Keratinocyte (primary cell): ENCODE data around the gene LRP1B. TPM values are rescaled to one million over a fixed set of nuclear protein-coding genes. Genes with fewer than 3 reads are reported as not detected.

Source experiments
- DNase-seq: peaks from one replicate; pipeline ENCODE4 v3.0.0-alpha.2; 2011; ENCODE audit warnings: low read depth, missing footprints, low spot score
- FAIRE-seq: peaks from 2 replicates; lab custom pipeline; 2011; peaks lifted over from hg19 to GRCh38; lab: Jason Lieb, UNC
- H2AFZ ChIP-seq: 2 replicates; pipeline ENCODE4 v1.6.0; 2012; ENCODE audit warnings: low read length, control low read depth, inconsistent platforms; ENCODE audit not compliant: control insufficient read depth
- H3K27ac ChIP-seq: 2 replicates; pipeline ENCODE4 v1.5.1; 2011; ENCODE audit warnings: low read length; ENCODE audit not compliant: control insufficient read depth, insufficient read depth
- H3K27me3 ChIP-seq: 3 replicates; pipeline ENCODE4 v1.6.0; 2011; ENCODE audit warnings: low read length; ENCODE audit not compliant: control insufficient read depth, insufficient read depth; ENCODE audit errors: extremely low read depth
- H3K36me3 ChIP-seq, 2 experiments: 2 replicates in 1 of 2; 3 replicates in 1 of 2; pipeline ENCODE4 v1.5.1; 2011; ENCODE audit warnings: low read length in 2 of 2, mild to moderate bottlenecking in 1 of 2; ENCODE audit not compliant: control insufficient read depth in 2 of 2, insufficient read depth in 2 of 2; ENCODE audit errors: extremely low read depth in 1 of 2
- H3K4me1 ChIP-seq: 3 replicates; pipeline ENCODE4 v1.5.1; 2011; ENCODE audit warnings: low read length; ENCODE audit not compliant: control insufficient read depth, insufficient read depth; ENCODE audit errors: extremely low read depth
- H3K4me2 ChIP-seq: 3 replicates; pipeline ENCODE4 v1.6.0; 2011; ENCODE audit warnings: low read depth, low read length; ENCODE audit not compliant: control insufficient read depth, insufficient read depth; ENCODE audit errors: extremely low read depth
- H3K4me3 ChIP-seq, 3 experiments: fragments of 200-600 bp in 1 of 3; sonication (generic) in 1 of 3; 2 replicates in 2 of 3; 3 replicates in 1 of 3; pipeline ENCODE4 v1.5.1; 2011 to 2016; ENCODE audit warnings: low read length in 3 of 3, mild to moderate bottlenecking in 3 of 3, control low read depth in 2 of 3, inconsistent platforms in 1 of 3, low read depth in 1 of 3, mixed read lengths in 1 of 3, mixed run types in 1 of 3, moderate library complexity in 1 of 3; ENCODE audit not compliant: control insufficient read depth in 2 of 3, insufficient read depth in 2 of 3; ENCODE audit errors: extremely low read depth in 1 of 3
- H3K79me2 ChIP-seq: 2 replicates; pipeline ENCODE4 v1.6.0; 2012; ENCODE audit warnings: low read length; ENCODE audit not compliant: control insufficient read depth, insufficient read depth
- H3K9ac ChIP-seq: 3 replicates; pipeline ENCODE4 v1.6.0; 2011; ENCODE audit warnings: low read length; ENCODE audit not compliant: control insufficient read depth, insufficient read depth; ENCODE audit errors: extremely low read depth
- H3K9me1 ChIP-seq: 3 replicates; pipeline ENCODE4 v1.6.0; 2011; ENCODE audit warnings: low read length; ENCODE audit not compliant: control insufficient read depth, insufficient read depth; ENCODE audit errors: extremely low read depth
- H3K9me3 ChIP-seq: 2 replicates; pipeline ENCODE4 v1.5.1; 2012; ENCODE audit warnings: low read depth, low read length; ENCODE audit not compliant: control insufficient read depth
- H4K20me1 ChIP-seq: 3 replicates; pipeline ENCODE4 v1.6.0; 2011; ENCODE audit warnings: low read length; ENCODE audit not compliant: control insufficient read depth, insufficient read depth; ENCODE audit errors: extremely low read depth
- CTCF ChIP-seq, 3 experiments: IDR thresholded peaks in 1 of 3; conservative IDR thresholded peaks in 1 of 3; optimal IDR thresholded peaks in 1 of 3; 2 replicates in 2 of 3; 3 replicates in 1 of 3; pipeline versions ENCODE3 to v1.5.1; 2011; ENCODE audit warnings: low read length in 3 of 3, mild to moderate bottlenecking in 3 of 3, moderate library complexity in 2 of 3, control low read depth in 1 of 3, inconsistent platforms in 1 of 3; ENCODE audit not compliant: insufficient read depth in 2 of 3; ENCODE audit errors: extremely low read depth in 1 of 3
- EZH2 ChIP-seq: IDR thresholded peaks from one replicate; pipeline ENCODE4 v1.6.1; 2012; ENCODE audit warnings: inconsistent platforms, mild to moderate bottlenecking, low read length, moderate library complexity
- dilution Hi-C: fragments of 300-500 bp; cut with MboI; formaldehyde crosslinking; loops from one replicate; pipeline ENCODE4 v1.7.0; 2020; ENCODE audit warnings: low sequenced_read_pairs; ENCODE audit not compliant: extremely low pct_ligation_motif_present
- polyA plus RNA-seq, 5 experiments: library from polyadenylated mRNA; depleted of rRNA in 3 of 5; stranded (reverse) in 3 of 5; stranded (forward) in 1 of 5; unstranded in 1 of 5; fragments of >200 nt; gene quantifications; 1 replicate in 1 of 5; 2 replicates in 3 of 5; 3 replicates in 1 of 5; pipeline versions ENCODE4 v1.2.1 to v1.2.3, GENCODE V29; 2011 to 2012; ENCODE audit warnings: missing spikeins in 2 of 5, low read depth in 1 of 5, low replicate concordance in 1 of 5

The LRP1B gene
- polyA plus RNA-seq, 1 donor (not counting 4 experiments of a cell fraction or from before 2014, with no cell fraction given), result not detected

DNA sequence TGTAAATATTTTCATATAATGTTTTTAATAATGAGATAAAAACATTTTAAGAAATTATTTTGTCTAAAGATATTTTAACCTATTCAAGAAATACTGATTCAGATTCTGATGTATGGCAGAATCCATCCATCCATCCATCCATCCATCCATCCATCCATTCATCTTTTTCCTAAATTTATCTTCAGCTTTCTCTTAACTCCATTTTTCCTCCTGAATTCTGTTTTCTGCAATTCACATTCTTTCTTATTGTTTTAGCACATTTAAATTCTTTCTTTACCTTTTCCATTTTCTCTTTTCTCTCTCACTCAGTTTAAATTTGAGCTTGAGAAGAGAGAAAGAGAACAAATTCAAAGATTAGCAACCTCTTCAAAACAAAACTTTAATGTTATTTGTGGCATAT is 3.6 kb downstream of the LRP1B start:
- H3K36me3 ChIP-seq, result no peaks in the 10 kb centered on the region
- H3K9me3 ChIP-seq, result no peaks in the 10 kb centered on the region
- no peak for TF ChIP-seq CTCF (optimal IDR thresholded peaks at IDR 0.05 in 1 of 3, IDR thresholded peaks at IDR 0.05 in 1 of 3, conservative IDR thresholded peaks at IDR 0.05 in 1 of 3; ENCODE audit: extremely low read depth in 1 of 3, insufficient read depth in 2 of 3, low read length in 3 of 3)
- no peak for TF ChIP-seq EZH2
- H4K20me1 ChIP-seq, result no peaks in the 10 kb centered on the region
- no peak overlapping the region for H2AFZ ChIP-seq
- dilution Hi-C loops, result no loop called here
- H3K9ac ChIP-seq, result no peak overlapping the region
- H3K4me3 ChIP-seq, result no peak overlapping the region
- H3K4me1 ChIP-seq, result peaks cover 6% of the 10 kb centered on the region
- no peak overlapping the region for H3K4me2 ChIP-seq
- H3K27me3 ChIP-seq, result peaks cover 12% of the 10 kb centered on the region
- FAIRE-seq, result no peak
- H3K79me2 ChIP-seq, result no peaks in the 10 kb centered on the region
- DNase-seq, result no peak
- H3K27ac ChIP-seq, result no peak overlapping the region
- no peaks in the 10 kb centered on the region for H3K9me1 ChIP-seq

DNA sequence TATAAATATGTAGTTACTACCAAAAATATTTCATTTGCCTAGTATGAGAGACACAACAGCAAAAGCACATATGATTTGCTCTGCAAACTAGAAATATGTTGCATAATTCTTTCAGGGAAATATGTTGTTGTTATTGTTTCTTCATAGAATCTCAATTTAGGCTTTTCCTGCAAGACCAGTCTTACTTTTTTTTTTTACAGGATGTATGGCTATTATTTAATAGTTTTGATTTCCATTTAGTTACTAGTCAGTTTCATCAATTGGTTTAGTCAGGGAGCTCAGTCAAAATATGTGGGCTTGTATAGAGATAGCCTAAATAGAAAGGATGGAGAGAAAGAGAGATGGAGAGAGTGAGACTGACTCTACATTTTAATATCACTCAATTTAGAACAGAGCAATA is 6.1 kb downstream of the LRP1B start:
- no peak overlapping the region for H3K27ac ChIP-seq
- dilution Hi-C loops, result no loop called here

More for the DNA sequence above, 6.1 kb downstream of the LRP1B start:
- FAIRE-seq, result no peak
- H3K4me3 ChIP-seq, result no peak overlapping the region
- no peak overlapping the region for H3K4me2 ChIP-seq
- no peaks in the 10 kb centered on the region for H3K36me3 ChIP-seq
- no peaks in the 10 kb centered on the region for H4K20me1 ChIP-seq
- TF ChIP-seq CTCF (optimal IDR thresholded peaks at IDR 0.05 in 1 of 3, IDR thresholded peaks at IDR 0.05 in 1 of 3, conservative IDR thresholded peaks at IDR 0.05 in 1 of 3; ENCODE audit: extremely low read depth in 1 of 3, insufficient read depth in 2 of 3, low read length in 3 of 3) (no peak), EZH2 (no peak)
- H3K79me2 ChIP-seq, result no peaks in the 10 kb centered on the region
- H3K9me3 ChIP-seq, result no peaks in the 10 kb centered on the region
- H3K9ac ChIP-seq, result no peak overlapping the region
- H2AFZ ChIP-seq, result no peak overlapping the region
- H3K4me1 ChIP-seq, result no peaks in the 10 kb centered on the region
- peaks cover 2% of the 10 kb centered on the region for H3K27me3 ChIP-seq
- H3K9me1 ChIP-seq, result no peaks in the 10 kb centered on the region
- DNase-seq, result no peak
